GM21447 (cell line): Measurements from ENCODE around the gene BLID.

Experiments used
- ATAC-seq: cut with Tn5 transposase; IDR thresholded peaks from one replicate; pipeline ENCODE4 v1.9.1; 2021; ENCODE audit not compliant: unreplicated experiment

Gene BLID, protein sequence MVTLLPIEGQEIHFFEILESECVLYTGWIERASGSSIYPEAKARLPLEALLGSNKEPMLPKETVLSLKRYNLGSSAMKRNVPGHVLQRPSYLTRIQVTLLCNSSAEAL

DNA sequence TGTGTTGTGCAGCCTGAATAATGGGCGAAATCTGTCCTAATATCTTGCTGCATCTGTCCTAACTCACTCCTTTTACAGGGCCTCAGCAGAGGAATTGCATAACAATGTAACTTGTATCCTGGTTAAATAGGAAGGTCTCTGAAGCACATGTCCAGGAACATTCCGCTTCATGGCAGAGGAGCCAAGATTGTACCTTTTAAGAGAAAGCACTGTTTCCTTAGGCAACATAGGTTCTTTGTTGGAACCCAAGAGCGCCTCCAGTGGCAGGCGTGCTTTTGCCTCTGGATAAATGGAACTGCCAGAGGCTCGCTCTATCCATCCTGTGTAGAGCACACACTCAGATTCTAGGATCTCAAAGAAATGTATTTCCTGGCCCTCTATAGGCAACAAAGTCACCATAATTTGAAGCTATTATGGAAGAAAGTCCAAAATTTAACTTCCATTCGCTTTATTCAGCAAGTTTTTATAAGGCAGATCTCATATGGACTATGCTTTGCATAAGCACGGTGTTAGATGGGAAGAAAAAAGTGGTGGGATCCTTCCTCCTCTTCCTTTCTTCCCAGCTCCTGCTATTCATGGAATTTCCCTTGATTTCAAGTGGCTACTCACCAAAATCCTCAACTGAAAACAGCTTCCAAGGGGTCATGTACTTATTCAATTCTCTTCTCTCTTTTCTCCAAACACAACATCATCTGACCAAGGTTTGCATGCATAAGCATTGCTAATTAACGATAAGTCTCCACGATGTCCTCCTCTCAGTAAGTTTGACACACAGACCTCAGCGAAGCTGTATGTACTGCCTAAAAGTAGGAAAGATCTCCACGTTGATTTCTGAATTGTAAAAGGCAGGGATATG is at the start of gene BLID:
TSS of gene BLID (minus strand) at position 692 of the 856 bp plus-strand sequence. CDS start at position 399, 293 bp downstream.
- ATAC-seq = no peak

DNA sequence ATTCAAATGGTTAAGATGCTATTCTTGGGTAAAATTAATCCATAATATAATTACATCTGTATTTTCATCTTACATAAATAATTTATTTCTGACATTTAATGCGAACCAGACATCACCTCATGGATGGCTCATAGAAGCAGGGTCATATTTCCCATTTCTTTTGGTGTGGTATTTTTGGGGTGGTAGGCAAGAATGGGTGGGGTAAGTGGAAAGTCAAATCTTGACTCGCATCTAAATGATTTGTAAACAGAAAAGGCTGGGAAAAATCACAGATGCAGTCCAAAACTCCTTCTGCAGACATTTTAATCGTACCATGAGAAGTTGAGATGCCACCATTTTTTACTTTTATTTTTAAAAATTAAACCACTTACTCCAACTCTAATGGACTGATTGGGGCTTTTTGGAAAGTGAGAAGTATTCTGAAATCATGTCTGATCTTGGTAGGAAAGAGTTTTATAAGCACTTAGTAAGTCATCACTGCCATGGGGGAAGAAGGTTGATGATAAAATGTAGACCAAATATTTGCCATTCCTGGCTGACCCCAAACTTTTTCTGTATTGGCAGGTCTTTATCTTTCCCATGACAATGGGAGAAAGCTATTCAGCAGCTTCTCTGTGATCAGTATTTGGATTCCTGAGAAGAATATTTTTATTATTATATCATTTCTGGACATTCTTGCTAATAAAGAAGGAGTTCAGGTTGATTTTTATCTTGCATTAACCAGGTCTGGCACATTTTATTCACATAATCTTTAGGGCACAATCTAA is 47.2 kb upstream of the BLID start:
- ATAC-seq = no peak

DNA sequence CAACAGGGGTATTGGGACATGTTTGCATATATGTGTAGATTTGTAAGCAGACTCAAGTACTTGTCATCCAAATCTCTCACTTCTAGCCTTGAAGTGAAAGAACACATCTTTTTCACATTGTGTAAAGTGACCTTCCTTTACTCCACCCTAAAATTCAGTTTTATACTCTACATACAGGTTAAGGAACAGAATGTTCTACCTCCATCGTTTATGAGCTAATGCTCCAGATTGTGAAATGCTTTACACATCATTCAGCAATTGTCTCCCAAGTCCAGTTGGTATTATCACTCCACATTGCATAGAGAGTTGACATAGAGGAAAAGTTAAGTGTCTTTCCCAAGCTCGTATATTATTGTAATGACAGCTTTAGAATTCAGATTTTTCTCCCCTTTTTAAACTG is 46.1 kb upstream of the BLID start:
- ATAC-seq = no peak

DNA sequence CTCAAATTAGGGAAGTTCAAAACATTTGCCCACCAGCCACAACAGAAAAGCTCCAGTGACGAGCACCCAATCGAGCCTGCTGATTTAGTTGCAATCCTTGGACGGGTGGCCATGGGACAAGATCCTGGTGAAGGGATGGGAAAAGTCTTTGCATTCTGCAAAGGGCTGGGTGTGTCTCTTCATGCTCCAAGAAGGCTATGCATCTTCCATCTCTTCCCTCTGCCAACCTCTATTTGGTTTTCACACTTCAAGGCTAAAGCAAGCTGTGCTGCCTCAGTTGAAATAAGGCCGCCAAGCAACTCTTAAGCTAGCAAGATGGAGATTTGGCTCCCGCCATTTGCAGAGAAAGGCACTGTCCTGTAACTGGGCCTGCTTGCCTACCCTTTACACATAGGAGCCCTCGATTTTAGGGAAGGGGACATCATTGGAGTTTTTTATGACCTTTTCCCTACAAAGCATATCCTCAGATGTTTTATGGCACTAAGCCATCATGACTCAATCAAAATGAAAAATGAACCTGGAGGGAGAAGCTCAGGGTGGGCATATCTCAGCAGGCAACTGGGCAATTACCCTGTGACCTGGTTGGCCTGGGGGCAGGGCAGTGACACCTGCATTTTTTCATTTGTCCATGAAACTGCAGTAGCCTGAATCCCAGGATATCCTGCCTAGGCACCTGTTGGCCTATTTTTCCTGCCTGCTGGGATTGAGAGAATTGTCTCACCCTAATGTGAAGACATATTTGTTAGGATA is 45.0 kb upstream of the BLID start:
- ATAC-seq = no peak

DNA sequence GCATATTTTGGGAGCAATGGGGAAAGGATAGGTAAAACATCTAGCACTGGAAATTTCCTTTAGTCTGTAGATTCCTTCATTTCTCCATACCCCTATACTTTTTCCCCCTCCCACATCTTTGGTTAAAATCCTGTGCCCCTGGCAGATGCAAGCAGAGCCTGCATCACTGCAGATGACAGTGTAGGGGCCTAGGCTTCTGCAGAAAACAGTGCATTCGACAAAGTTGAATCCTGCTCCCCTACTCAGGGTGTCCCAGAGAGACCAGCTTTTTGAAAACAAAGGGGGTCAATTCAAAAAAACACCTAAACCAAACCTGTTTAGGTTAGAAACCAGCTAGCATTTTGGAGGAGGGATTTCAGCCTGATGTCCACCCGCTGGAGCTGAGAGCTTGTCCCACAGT is 43.8 kb upstream of the BLID start:
- no peak for ATAC-seq

DNA sequence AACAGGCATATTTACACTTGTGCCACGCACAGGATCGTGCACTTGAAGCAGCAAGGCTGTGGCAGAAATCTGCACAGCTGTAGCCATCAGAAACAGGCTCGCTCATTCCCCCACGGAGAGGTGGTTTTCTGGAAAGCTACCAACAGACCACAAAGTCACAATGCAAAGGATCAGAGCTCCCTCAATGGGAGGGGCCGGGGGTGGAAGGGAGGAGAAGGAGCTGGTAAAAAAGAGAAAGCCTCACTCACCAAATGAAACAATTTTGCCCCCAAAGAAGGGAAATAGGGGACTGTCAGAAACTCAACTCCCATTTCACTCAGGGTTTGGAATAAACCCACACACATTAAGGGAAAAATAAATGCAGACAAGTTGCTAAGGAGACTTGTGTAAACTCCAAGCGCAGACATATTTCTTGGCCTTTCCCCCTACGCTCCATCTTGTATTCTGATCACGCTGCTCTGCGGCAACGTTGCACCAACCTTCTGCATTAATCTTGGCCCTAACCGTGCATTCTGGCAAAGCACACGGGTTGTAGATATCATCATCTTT is 43.2 kb upstream of the BLID start:
- no peak for ATAC-seq

DNA sequence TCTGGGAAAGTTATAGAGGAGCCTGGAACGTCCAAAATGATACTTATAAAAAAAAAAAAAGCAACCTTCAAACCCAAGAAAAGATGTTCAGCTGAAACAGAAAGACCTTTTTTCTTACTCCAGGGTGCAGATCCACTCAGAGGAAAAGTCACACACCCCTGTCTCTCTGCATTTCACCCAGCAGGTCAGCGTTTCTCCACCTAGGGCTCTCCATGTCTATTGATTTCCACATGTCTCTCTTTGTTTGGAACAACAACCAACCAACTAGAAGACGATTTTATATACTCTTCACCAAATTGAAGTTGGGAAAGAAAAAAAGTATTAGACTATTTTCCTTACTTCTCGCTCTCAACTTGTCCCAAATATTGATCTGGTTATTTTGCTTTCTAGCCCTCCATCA is 42.2 kb upstream of the BLID start:
- ATAC-seq = no peak

DNA sequence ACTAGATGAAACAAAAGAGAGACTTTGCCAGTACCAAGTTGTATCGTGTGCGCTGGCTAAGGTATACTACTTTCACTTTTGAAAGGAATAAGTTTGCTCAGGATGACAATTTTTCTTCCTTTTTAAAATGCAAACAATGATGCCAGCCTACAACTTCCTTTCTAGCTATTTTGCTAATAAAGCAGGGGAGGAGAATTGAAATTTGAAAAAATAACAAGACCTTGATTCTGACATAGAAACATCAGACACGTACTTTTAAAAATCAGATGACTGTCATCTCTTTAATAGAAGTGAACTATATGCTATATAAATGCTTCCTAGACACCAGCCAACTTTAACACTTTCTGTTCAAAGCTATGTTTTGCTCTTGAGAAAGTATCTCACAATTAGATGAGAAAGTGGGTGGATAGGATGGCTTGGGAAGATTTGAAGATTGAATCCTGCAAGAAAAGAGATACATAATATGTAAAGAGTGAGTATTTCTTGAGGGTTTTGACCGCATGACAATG is 41.7 kb upstream of the BLID start:
- ATAC-seq = no peak

DNA sequence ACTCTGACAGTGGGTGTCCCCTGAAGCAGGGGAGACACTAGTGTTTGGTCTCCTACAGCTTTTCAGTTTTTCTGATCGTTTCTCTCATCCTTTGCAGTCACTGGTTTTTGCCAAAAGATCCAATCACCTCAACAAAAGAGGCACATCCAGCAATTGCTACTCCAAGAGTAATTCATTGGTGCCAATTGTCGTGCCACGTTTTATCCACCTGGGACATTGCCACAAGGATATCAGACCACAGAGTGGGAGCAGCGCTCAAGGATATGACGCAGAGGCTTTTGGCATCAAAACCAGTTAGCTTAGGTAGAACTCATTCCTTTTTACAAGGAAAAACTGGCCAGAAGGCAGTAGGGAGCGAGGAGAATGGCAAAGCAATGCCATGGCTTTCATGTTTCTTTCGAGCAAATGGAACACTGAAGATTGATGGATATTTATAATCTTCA is 40.9 kb upstream of the BLID start:
- no peak for ATAC-seq

DNA sequence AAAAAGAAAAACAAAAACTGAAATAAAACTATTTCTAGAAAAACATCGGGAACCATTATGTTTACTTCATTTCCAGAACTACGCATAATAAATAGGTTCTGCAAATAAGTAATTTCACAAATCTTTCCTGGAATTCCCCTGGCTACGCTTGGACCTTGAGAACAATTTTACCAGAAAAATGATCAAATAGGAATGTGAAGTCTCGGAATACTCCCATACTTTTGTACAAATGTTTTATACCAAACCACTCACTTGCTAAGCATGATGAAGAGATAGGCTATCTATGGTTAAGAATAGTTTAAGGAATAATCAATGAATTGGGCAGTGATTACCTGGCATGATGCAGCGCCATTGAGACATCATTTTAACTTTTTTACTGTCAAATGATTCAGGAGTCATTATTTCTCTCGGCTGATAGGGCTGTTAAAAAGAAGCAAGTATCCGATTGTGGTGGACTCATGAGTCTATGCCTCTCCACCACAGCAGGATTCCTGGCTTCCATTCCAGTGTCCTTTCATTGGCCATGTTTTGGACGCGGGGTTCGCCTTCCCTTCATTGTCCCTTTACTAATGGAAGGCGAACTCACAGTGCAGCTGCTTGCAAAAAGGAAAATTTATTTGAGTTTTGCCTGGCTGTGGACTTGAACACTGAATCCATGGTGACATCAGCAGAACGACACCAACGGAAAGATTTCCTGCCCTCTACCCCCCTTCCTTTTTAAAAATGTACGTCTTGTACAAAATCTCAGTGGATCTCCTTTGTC is 39.9 kb upstream of the BLID start:
- no peak for ATAC-seq

DNA sequence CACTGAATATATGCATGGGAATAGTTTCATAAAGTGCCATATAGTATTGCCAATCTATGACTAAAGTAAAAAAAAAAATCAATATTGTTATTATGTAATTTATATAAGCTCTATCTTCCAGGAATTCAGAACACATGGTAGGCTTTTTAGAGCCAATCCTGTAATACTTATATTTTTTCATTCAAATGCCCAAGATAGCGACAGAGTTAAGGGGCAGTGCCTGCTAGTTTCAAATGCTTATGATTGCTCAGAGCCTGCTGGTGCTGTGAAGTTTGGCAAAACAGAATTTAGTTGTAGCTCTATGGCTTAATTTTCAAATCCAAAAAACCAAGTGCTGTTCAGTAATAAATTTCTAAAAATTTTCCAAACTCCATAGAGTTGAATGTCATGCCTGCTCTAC is 39.0 kb upstream of the BLID start:
- ATAC-seq = no peak

DNA sequence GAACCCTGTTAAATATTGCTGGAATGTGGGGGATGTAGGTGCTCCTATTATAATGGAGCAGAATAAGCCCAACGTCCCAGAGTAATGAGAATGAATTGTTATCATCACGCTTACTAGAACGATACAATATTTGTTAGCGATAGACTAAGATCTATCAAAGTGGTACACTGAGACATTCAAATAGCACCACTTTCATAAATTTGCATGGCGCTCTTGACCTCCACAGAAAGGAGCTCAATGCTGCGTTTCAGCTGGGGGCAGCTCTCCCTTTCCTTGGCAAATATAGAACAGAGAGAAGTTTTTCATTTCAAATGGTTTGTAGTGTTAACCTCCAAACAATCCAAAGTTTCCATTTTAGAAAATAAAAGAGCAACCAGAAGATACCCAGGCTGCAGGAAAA is 38.2 kb upstream of the BLID start:
- no peak for ATAC-seq

DNA sequence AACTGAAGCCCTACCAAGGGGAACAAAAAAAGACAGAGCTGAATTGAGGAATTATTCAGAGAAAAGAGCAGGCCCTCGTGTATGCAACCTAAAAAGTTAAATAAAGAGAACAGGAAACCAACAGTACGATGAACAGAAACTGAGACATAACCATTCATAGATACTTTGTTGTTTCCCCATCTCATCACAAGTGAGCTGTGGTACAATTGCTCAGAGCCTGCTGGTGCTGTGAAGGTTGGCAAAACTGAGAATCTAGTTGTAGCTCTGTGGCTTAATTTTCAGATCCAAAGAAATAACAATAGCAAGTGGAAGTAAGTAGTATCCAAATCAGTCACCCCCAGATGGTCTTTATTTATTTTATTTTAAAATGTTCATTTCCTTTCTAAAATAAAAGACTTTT is 37.7 kb upstream of the BLID start:
- no peak for ATAC-seq

DNA sequence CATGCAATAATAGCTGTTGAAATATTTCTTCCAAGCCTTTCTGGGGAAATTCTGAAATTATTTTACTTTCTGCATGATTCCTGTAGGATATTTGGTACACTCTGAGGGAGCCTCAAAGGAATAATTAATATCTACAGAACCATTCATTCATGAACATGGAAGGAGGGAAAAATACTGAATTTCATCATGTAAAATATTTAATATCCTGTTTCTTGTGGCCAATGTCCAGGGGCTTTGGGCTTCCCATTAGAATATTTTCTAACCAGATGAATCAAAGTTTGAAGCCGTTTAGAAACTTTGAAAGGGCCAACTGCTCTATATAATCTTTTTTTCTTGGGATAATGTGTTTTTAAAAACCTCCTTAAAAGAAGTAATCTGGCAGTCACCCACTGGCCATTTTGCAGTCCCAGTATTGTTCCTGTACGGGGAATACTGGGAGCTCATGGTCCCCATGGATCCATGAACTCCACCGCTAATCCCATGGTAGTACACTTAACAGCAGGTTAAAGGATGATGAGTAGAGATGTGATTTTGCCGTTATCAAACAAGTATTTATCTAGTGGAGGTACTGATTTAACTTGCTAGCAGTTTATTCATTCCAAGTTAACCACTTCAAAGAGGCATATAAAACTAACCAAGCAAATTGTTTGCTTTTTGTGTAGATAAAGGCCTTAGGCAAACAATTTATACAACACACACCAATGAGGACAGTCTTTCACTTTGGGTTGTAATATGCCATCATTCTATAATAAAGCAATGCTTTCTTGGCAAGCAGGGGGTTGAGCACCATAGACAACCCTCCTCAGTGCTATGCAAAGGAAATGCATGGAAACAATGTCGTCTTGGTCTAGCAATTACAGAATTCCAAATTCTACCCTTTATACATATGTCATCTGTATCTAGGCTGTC is 34.5 kb upstream of the BLID start:
- ATAC-seq = no peak

DNA sequence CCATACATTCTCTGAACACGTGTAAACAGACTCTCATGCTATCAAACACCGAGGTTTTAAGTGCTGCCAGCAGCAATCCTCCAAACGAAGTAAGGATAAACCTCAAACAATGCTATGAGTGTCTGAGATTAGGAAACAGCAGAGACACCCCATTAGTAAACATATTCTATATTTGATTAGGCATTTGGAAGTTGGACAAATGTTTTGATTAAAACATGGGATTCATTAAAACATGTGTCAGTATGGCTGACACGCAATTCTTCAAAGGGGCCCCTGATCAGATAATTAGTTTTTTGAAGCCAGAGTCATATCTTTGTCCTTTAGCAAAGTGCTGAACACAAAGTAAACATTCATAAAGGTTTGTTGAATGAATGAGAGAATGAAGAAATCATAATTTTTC is 33.2 kb upstream of the BLID start:
- no peak for ATAC-seq

DNA sequence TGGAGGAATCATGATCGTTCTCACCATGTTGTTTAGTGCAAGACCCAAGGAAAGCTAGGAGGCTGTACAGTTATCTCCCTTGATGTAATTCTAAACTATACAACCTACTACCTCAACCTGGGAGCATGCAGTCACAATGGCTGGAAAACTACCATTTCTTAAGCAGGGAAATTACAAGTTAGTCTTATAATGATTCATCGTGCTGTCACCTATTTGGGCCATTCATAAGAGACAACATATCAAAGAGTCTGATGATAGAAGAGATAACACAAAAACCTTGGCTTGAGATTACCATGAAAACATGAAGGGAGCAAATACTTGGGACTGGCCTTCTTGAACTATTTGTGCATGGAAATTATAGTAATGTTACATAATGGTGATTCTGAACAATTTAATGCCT is 30.5 kb upstream of the BLID start:
- no peak for ATAC-seq

DNA sequence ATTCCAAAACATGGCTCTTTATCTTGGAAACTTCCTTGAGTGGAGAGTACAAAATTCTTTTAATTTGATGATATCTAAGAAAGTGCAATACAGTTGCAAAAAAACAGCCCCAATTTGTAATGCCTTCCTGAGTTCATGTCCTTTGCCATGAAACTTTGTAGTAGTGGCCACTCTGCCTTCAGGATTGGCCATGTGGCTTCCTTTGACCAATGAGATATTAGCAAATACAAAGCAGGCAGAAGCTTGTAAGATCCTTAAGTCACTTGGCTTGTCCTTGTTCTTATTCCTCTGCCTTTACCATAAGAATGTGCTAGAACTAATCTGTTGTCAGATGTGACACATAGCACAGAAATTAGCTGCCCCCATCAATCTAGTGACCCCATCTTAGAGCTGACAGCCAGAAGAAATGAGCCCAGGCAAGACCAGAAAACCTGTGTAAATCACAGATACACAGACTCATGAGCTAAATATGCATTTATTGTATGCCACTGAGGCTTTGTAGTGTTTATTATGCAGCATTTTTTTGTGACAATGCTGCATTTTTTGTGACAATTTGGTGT is 29.8 kb upstream of the BLID start:
- no peak for ATAC-seq

DNA sequence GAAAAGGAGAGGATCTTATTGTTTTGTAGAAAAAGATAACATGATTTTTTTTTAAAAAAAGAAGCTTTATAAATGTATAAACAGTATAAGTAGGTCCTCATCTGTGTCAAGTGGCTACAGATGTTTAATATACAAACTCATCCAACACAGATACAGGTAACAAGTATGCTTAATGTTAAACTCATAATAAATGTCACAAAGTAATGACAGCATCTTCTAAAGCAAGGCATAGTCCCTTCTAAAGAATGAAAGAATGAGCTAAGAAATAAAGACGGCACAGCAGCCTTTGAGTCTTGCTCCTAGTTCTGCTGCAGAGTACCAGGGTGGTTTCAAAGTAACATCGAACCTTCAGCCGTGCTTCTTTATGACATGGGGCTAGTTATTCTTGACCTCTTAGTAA is 28.7 kb upstream of the BLID start:
- ATAC-seq = no peak

DNA sequence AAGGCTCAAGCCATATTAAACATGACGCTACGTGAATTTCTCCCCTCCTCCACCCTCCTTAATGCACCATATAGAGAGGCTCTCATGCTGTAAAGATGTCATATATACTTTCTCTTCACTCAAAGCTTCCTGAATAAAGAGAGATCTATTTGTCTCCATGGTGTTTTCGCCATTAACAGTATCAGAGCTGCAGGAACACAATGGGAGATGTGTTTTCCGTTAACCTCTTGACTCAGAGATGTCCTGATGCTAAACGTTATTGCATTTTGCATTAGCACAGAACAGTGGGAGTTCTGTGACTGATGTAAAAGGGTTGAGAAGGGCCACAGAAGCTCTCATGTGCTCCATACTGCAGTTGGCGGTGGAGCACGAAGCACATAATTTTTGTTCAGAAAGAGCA is 25.7 kb upstream of the BLID start:
- ATAC-seq = no peak
